GM19452 (cell line): ENCODE data around the gene PTER.

Experiments
- ATAC-seq: cut with Tn5 transposase; IDR thresholded peaks from one replicate; pipeline ENCODE4 v1.9.1; 2021; ENCODE audit not compliant: unreplicated experiment

PTER gene

GRCh38 chr10:16470747-16471146 is 33.9 kb downstream of the PTER start:
- ATAC-seq = no peak

- ATAC-seq = no peak
Measured at GRCh38 chr10:16472828-16473227, 36.0 kb downstream of the PTER start.

GRCh38 chr10:16477757-16478156 is 40.9 kb downstream of the PTER start:
- no peak for ATAC-seq

GRCh38 chr10:16478801-16479200 is 42.0 kb downstream of the PTER start:
- no peak for ATAC-seq

- ATAC-seq = no peak
Measured at GRCh38 chr10:16481052-16481728, 44.4 kb downstream of the PTER start.

- no peak for ATAC-seq
Measured at GRCh38 chr10:16483241-16483917, 46.6 kb downstream of the PTER start.

GRCh38 chr10:16490511-16490910 is 53.7 kb downstream of the PTER start:
- no peak for ATAC-seq

- no peak for ATAC-seq
Measured at GRCh38 chr10:16491933-16492332, 55.1 kb downstream of the PTER start.

GRCh38 chr10:16493884-16494536 is 57.2 kb downstream of the PTER start:
- ATAC-seq = no peak

- no peak for ATAC-seq
Measured at GRCh38 chr10:16497911-16498310, 61.1 kb downstream of the PTER start.

GRCh38 chr10:16505161-16505560 is 68.4 kb downstream of the PTER start:
- ATAC-seq = no peak

GRCh38 chr10:16509996-16510395 is 73.2 kb downstream of the PTER start:
- no peak for ATAC-seq

GRCh38 chr10:16510843-16511242 is 74.0 kb downstream of the PTER start:
- ATAC-seq = no peak

- no peak for ATAC-seq
Measured at GRCh38 chr10:16518822-16519221, 82.0 kb downstream of the PTER start.

- ATAC-seq = peak; percentile 65
Measured at GRCh38 chr10:16519250-16519907, 82.6 kb downstream of the PTER start.

GRCh38 chr10:16519908-16520861 is 83.4 kb downstream of the PTER start:
- ATAC-seq = peak; percentile 27

- peak; percentile 37 for ATAC-seq
Measured at GRCh38 chr10:16520900-16521299, 84.1 kb downstream of the PTER start.

- ATAC-seq = peak; percentile 27
Measured at GRCh38 chr10:16521311-16522016, 84.7 kb downstream of the PTER start, which contains the start of gene C1QL3. C1QL3 (minus strand) TSS chr10:16521879; CDS start chr10:16521065, 814 bp downstream.

- no peak for ATAC-seq
Measured at GRCh38 chr10:16527452-16527851, 90.6 kb downstream of the PTER start.

- ATAC-seq = no peak
Measured at GRCh38 chr10:16529853-16530252, 93.0 kb downstream of the PTER start.
